NCI-H1436 treated with DMSO at 0.1 percent for 48 hours (cell line): Measurements from ENCODE around the gene APOH.
A peak's percentile ranks its signal among the peaks of the same experiment; 100 is the strongest.

Experiments
- DNase-seq: peaks from one replicate; lab custom pipeline; 2025; lab: John Stamatoyannopoulos, UW

Gene APOH

DNA sequence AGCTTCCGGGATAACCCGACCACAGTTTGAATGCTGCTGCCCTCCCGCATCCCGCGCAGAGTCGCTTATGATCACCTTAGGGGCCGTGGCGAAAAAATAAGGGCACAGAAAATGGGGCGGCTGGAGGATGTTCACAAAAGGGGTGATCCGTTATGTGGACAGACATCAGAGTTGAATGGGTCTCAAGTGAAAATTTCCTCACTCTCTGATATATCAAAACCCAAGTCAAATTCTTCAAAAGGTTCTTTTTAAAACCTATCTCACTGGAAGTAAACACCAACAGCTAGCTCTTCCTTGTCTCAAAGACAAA, 36.9 kb downstream of the APOH start:
- no peak for DNase-seq

DNA sequence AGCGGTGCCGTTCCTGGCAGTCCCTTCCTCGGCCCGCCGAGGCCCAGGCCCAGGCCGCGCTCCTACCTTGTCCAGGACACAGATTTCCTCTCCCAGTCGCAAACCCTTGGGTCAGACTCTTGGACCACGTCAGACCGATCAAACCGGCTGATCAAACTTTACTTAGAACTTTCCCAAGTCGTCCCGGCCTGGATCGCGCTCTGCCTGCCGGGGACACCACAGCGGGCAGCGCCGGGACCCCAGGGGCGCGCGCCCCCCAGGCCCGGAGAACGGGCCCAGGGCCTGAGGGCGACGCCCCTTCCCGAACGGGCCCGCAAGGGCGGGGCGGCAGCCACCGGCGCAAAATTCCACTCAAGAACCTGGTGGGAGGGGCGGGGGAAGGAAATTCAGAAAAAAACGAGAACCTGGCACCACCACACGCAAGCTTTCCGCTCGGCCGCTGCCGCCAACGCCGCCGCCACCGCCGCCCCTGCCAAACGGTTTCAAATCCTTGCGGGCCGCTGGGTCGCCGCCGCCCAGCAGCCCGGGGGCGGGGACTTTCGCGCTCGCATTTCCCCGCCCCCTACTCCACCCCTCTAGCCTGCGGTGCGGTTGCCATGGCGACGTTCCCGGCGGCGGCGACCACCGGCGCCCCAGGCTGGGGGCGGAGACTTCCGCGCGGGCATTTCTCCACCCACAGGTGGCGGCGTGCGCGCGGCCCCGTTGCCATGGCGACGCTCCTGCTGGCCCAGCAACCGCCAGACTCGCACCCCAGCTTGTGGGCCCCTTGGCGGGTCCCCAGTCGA, 37.4 kb downstream of the APOH start, which contains the start of gene CEP112:
TSS of gene CEP112 (minus strand) at position 541 of the 785 bp plus-strand sequence.
- DNase-seq = peak; percentile 54

DNA sequence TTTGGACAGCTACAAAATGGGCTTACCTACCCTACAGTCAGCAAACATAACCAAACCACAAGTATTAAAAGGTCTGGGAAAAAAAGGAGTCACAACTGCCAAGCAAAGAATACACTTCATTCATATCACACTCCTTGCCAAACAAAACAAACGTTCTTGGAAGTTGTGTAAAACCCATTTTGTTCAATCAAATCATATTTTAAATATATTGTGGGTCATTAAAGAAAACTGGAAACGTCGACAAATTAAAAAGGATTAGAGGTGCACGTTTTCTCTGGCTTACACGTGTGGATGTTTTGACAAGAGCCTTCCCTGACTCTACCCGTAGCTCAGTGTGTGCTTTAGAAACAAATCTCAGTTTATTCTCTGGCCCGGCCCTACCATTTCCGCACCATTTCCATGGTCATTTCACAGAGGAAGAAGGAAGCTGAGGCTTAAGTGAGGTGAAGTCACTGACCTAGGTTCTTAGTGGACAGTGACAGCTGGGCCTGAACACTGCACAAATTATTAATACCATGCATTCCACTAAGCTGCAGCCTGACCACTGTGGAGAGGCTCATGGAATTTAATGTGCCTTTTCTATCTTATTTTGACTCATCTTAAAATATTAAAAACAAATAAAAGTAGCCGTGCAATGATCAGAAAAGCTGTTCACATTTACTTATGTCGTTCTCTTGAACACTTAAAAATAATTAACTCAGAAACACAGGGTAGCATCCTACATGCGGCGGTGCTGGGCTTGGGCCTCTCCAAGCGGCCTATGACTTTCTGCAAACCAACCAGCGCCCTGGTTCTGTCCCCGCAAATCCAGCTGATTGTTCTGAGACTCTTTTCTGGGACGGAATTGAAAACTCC, 38.2 kb downstream of the APOH start:
- no peak for DNase-seq

DNA sequence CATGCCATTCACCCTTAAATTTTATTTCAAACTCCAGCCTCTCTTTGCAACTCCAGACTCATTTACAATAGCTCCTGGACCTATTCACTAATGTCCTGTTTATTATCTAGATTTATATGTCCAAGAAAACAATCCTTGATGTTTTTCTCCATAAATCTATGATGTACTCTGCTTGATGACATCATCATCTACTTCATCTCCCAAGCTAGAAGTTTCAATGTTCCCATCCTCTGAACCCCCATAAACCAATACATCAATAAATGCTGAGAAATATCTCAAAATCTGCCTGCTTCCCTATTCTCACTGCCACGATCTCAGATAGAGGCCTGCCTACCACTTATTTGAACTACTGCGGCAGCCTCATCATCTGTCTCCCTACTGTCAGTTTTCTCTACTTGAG, 41.5 kb downstream of the APOH start:
- DNase-seq = no peak

DNA sequence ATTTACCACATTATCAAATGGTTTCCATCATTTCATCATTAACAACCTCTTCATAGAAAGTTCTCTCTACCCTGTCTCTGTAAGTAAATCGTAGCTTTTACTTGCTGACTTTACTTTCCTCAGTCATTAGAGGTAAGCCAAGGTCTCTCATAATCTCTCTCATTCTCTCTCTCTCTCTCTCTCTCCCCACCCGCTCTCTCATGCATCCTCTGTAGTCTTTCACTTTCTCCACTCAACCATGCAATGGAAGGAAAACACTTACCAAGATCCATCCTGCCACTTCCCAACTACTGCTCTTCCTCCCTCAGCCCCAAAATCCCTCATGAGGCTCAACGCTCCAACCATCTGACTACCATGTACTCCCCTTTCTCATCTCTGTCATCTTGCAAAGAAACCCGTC, 43.4 kb downstream of the APOH start:
- no peak for DNase-seq

DNA sequence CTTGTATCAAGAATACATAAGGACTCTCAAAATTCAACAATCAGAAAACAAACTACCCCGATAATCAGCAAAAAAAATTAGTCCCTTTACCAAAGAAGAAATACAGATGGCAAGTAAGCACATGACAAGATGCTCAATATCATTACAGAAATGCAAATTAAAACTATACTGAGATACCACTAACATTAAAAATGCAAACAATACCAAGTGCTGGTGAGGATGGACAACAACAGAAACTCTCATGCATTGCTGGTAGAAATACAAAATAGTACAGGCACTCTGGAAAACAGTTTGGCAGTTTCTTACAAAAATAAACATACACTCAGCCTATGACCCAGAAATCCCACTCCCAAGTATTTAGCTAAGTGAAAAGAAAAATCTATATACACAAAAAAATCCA, 44.8 kb downstream of the APOH start:
- DNase-seq = no peak

DNA sequence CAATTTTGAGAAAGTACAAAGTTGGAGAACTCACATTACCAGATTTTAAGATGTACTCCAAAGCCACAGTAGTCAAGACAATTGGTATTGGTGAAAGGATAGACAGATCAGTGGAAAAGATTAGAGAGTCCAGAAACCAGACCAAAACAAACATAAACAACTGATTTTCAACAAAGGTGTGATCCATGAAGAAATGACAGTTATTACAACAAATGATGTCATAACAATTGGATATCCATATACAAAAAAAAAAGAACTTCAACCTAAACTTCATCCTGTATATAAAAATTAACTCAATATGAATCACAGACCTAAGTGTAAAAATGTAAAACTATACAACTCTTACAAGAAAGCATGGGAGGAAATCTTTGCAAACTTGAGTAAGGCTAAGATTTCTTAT, 45.7 kb downstream of the APOH start:
- no peak for DNase-seq

DNA sequence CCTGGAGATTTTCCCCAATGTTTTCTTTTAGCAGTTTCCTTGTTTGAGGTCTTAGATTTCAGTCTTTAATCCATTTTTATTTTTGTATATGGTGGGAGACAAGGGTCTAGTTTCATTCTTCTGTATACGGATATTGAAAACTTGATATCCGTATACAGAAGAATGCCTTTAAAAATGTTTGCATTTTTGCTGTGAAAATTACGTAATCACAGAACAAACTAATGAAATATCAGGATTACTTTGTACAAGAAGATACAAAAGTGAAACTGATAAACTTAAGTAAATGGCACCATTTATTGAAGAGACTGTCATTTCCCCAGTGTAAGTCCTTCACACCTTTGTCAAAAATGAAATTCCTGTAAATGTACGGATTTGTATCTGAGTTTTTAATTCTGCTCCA, 50.6 kb downstream of the APOH start:
- no peak for DNase-seq

DNA sequence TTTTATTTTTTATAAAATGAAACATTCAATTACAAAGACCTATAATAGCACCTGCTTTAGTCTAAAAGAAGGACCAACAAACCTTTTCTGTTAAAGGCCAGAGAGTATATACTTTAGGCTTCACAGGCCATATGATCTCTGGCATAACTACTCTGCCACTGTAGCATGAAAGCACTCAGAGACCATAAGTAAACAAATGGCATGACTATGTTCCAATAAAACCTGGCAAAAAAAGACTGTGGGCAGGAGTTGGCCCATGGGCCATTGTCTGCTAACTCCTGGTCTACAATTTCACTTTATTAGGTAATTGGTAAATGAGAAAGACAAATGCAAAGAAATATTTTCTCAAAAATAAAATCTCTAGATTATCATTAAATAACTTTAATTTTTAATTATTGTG, 52.2 kb downstream of the APOH start:
- no peak for DNase-seq

DNA sequence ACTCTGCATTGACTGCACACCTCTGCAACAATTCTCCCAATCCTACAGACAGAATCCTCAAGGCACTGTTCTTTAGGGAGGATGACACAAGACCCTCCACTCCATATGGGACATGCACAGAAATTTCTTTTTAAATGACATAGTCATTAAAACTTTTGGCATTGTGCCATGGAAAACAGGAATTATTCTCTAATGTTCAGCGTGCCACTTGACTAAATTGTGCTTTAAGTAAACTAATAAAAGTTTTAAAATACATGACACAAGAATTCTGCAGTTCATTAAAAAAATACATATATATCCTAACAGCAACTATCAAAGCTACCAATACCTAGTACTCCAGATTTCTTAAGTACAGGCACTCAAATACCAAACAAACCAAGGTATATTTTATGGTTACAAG, 53.3 kb downstream of the APOH start:
- no peak for DNase-seq

DNA sequence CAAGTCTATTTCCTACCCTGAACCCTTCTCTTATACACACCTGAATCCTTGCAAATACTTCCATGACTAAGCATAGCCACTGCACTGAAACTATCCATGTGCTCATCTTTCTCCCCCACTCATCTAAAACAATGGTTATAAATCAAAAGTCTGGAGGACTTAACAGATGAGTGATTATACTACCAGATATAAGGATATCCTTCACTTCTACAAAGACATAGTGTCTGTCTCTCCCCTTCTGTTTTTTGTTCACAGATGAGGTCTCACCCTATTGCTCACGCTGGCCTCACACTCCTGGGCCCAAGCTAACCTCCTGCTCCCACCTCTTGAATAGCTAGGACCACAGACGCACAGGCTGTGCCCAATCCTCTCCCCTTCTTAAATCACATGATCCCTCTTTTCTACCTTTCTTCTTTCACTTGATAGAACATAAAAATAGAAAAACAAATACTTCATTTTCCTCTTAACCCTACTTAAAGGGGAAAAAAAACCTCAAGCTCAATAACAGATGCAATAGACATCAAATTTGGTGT, 56.5 kb downstream of the APOH start:
- DNase-seq = no peak

DNA sequence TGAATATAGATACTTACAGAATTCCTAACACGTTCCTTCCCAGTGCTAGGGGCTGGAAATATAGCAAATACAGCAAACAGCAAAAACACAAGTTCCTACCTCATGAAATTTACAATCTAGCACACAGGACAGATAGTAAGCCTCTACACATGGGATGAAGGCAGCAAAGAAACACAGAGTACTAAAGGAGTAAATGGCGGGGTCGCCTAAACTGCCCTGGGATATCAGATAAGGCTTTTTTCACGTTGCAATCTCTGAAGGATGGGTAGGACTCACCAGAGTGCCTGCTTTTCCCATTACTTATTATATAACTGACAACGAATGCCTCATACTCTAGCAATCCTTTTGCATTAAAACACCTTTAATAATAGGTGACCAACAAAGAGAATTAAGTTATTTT, 57.1 kb downstream of the APOH start:
- DNase-seq = no peak

DNA sequence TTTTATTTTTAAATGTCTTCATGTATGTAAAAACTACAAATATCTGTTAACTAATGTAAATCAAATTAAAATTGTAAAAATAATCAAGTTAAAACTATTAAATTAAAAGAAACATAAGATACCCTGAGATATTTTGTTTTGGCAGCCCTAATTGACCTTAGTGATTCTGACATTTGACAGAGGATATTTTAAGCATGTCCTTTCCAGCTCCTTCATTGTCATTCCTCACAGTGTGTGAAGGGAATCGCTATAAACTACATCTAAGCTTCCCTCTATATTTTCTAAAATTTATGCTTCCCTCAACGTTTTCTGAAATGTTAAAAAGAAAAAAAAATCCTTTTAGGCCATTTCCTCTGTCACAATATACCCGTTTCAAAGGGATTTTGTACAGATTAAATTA, 57.5 kb downstream of the APOH start:
- DNase-seq = no peak

DNA sequence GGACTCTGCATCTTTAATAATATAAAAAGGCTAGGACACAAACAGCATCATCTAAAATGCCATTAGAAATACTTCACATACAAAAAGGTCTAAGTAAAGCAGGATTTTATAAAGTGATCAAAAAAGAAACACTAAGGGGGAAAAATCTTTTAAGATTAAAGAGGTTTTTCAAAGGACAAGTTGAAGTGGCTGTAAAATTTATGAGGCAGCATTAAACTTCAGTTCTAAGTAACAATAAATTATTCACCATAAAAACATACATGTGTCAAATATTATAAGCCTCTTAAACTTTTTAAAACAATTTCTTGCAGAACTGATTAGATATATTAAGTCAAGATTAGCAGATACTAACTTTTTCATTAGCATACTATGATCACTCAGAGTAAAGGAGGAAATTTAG, 58.0 kb downstream of the APOH start:
- DNase-seq = no peak

DNA sequence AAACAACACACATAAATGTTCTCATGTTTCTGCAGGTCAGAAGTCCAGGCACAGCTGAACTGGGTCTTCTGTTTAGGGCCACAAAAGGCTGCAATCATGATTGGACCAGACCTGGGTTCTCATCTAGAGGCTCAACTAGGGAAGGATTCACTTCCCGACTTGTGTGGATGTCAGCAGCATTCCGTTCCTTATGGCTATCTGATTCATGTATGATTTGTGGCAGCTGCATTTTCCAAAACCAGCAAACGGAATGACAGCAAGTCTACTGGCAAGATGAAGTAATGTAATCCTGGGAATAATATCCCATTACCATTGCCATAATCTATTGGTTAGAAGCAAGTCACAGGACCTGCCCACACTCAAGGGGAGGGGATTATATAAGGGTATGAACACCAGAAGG, 59.4 kb downstream of the APOH start:
- DNase-seq = no peak

DNA sequence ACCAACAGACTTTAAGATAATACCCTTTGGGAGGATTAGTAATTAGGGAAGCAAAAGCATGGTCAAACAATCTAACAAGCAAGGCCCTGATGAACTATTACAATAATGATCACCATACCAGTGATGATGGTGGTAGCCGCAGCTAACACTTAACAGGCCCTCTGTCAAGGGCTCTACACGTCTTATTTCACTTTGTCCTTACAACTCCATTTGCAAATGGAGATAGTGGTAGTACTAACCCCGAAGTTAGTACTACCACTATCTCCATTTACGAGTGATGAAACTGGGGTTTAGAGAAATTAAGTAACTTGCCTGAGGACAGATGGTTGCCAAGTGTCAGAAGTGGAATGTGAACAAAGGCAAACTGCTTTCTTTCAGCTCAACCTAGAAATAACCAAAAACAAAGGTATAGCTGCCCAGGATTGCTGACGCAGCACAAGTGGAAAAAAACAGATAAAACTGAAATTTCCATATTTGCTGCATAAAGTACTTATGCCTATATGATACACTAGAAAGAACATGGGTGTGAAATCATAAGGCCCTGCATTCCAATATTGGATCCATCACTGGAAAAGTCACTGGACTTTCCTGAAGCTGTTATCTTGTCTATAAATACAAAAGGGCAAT, 61.9 kb downstream of the APOH start:
- no peak for DNase-seq

DNA sequence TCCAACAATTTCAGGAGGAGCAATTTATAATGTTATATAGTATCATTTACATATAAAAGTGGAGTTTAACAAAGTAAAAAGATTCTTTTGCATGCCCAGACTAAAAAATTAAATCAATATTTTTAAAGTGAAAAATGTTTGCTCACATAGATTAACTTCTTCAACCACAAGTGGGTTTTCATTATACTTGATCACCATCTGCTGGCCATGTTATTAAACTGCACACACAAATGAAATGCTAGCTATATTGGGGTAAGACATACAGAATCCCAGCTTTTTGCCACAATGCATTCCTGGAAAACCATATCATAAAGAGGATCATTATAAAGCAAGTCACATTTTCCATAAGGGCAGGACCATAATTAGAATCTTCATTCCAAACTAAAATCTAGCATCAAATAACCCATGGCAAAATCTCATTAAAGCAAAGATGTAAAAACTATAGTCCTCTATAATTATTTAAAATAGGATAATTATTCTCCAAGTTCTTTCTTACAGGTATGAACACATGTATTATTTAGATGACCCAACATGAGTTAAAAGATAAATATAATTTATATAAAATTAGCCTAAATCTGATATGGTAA, 63.6 kb downstream of the APOH start:
- no peak for DNase-seq
